Globus pallidus (tissue), 1 donor: ENCODE results near the gene SLC6A6.

Source experiments
- DNase-seq: peaks from one replicate; pipeline ENCODE4 v3.0.0-alpha.2; 2015; ENCODE audit warnings: low spot score

SLC6A6 gene

GRCh38 chr3:14454639-14455310, 52.4 kb downstream of the SLC6A6 start:
- no peak for DNase-seq

- DNase-seq: no peak
These were observed 53.3 kb downstream of the SLC6A6 start for GRCh38 chr3:14455571-14456317.

GRCh38 chr3:14456794-14457193, 54.4 kb downstream of the SLC6A6 start:
- no peak for DNase-seq

- DNase-seq: no peak
These were observed 55.1 kb downstream of the SLC6A6 start for GRCh38 chr3:14457481-14457880.

- DNase-seq: no peak
These were observed 55.6 kb downstream of the SLC6A6 start for GRCh38 chr3:14457999-14458398.

- no peak for DNase-seq
These were observed 56.2 kb downstream of the SLC6A6 start for GRCh38 chr3:14458434-14459275.

GRCh38 chr3:14459384-14459783, 57.0 kb downstream of the SLC6A6 start:
- DNase-seq: no peak

- DNase-seq: no peak
These were observed 57.4 kb downstream of the SLC6A6 start for GRCh38 chr3:14459787-14460186.

GRCh38 chr3:14460342-14461005, 58.1 kb downstream of the SLC6A6 start:
- DNase-seq: peak; percentile 91

- DNase-seq: no peak
These were observed 58.8 kb downstream of the SLC6A6 start for GRCh38 chr3:14461006-14461747.

- DNase-seq: peak; percentile 72
These were observed 59.4 kb downstream of the SLC6A6 start for GRCh38 chr3:14461748-14462324.

- DNase-seq: no peak
These were observed 60.3 kb downstream of the SLC6A6 start for GRCh38 chr3:14462738-14463137.

GRCh38 chr3:14463330-14464140, 61.1 kb downstream of the SLC6A6 start:
- no peak for DNase-seq

GRCh38 chr3:14464141-14464465, 61.7 kb downstream of the SLC6A6 start:
- no peak for DNase-seq

GRCh38 chr3:14464521-14464920, 62.1 kb downstream of the SLC6A6 start:
- DNase-seq: no peak

GRCh38 chr3:14465425-14465824, 63.0 kb downstream of the SLC6A6 start:
- no peak for DNase-seq

GRCh38 chr3:14466179-14466903, 63.9 kb downstream of the SLC6A6 start:
- DNase-seq: no peak

- no peak for DNase-seq
These were observed 65.6 kb downstream of the SLC6A6 start for GRCh38 chr3:14467814-14468620.

- DNase-seq: no peak
These were observed 66.2 kb downstream of the SLC6A6 start for GRCh38 chr3:14468621-14468981.
